PFSK-1 (cell line): ENCODE data around the gene SFMBT2.

Source experiments
- FOXP2 ChIP-seq: optimal IDR thresholded peaks from 2 replicates; pipeline ENCODE3; 2011; ENCODE audit warnings: borderline replicate concordance, control low read depth, inconsistent platforms; ENCODE audit not compliant: insufficient read depth; ENCODE audit errors: extremely low read length, extremely low read depth
- POLR2AphosphoS5 ChIP-seq: IDR thresholded peaks from 2 replicates; pipeline ENCODE4 v1.6.1; 2012; ENCODE audit warnings: low read depth, mild to moderate bottlenecking, control low read depth, low read length, moderate library complexity
- REST ChIP-seq, 2 experiments: IDR thresholded peaks; 2 replicates each; pipeline versions ENCODE4 v1.6.1 to v1.8.0; 2011 to 2012; ENCODE audit warnings: low read depth in 2 of 2, low read length in 2 of 2, control low read depth in 1 of 2, inconsistent platforms in 1 of 2, mild to moderate bottlenecking in 1 of 2, moderate library complexity in 1 of 2; ENCODE audit not compliant: insufficient read depth in 1 of 2
- SIN3A ChIP-seq: IDR thresholded peaks from 2 replicates; pipeline ENCODE4 v1.6.1; 2012; ENCODE audit warnings: mild to moderate bottlenecking, low read length, moderate library complexity, borderline replicate concordance; ENCODE audit not compliant: insufficient read depth
- TAF1 ChIP-seq: IDR thresholded peaks from 2 replicates; pipeline ENCODE4 v1.6.1; 2012; ENCODE audit warnings: low read length, control low read depth, borderline replicate concordance; ENCODE audit not compliant: insufficient read depth

SFMBT2 gene

GRCh38 chr10:7445474-7446185 is 34.8 kb upstream of the SFMBT2 start:
- TF ChIP-seq POLR2AphosphoS5, result no peak
- no peak for TF ChIP-seq FOXP2
- no peak for TF ChIP-seq SIN3A
- TF ChIP-seq TAF1, result no peak
- no peak for TF ChIP-seq REST (IDR thresholded peaks at IDR 0.05; ENCODE audit: insufficient read depth in 1 of 2, low read depth in 2 of 2, low read length in 2 of 2)

GRCh38 chr10:7444551-7445121 is 33.8 kb upstream of the SFMBT2 start:
- TF ChIP-seq SIN3A (no peak), TAF1 (no peak), POLR2AphosphoS5 (no peak), REST (IDR thresholded peaks at IDR 0.05; ENCODE audit: insufficient read depth in 1 of 2, low read depth in 2 of 2, low read length in 2 of 2) (no peak), FOXP2 (no peak)

GRCh38 chr10:7443036-7443435 is 32.2 kb upstream of the SFMBT2 start:
- TF ChIP-seq REST (IDR thresholded peaks at IDR 0.05; ENCODE audit: insufficient read depth in 1 of 2, low read depth in 2 of 2, low read length in 2 of 2), result no peak
- TF ChIP-seq TAF1, result no peak
- TF ChIP-seq SIN3A, result no peak
- TF ChIP-seq FOXP2, result no peak
- TF ChIP-seq POLR2AphosphoS5, result no peak

GRCh38 chr10:7441403-7442147 is 30.7 kb upstream of the SFMBT2 start:
- TF ChIP-seq SIN3A (no peak), TAF1 (no peak), REST (IDR thresholded peaks at IDR 0.05; ENCODE audit: insufficient read depth in 1 of 2, low read depth in 2 of 2, low read length in 2 of 2) (no peak), POLR2AphosphoS5 (no peak), FOXP2 (no peak)
